HL-60 (cell line): ENCODE data around the gene ZER1.
"Not testable (repeated sequence)": the region's sequence is repeated elsewhere in the genome, so short reads cannot be mapped to it uniquely, and the experiment has no call there.

Source experiments
- DNase-seq, 2 experiments: peaks; one replicate each; pipeline ENCODE4 v3.0.0-alpha.2; 2010 to 2020; ENCODE audit warnings: low read depth in 1 of 2, low spot score in 1 of 2
- H3K27ac ChIP-seq: fragments of 250-450 bp; sonication (Bioruptor Pico); replicated peaks from 2 replicates; pipeline ENCODE4 v1.5.1; 2020; ENCODE audit warnings: mild to moderate bottlenecking, moderate library complexity
- H3K27me3 ChIP-seq: fragments of 250-450 bp; sonication (Bioruptor Pico); 2 replicates; pipeline ENCODE4 v1.5.1; 2021; ENCODE audit warnings: mild to moderate bottlenecking, moderate library complexity; ENCODE audit not compliant: insufficient read depth, poor library complexity, severe bottlenecking
- H3K4me3 ChIP-seq: replicated peaks from 2 replicates; pipeline ENCODE4 v1.5.1; 2011; ENCODE audit warnings: mild to moderate bottlenecking, control low read depth, low read length; ENCODE audit not compliant: insufficient read depth
- CTCF ChIP-seq: IDR thresholded peaks from one replicate; pipeline ENCODE4 v1.5.1; 2011; ENCODE audit warnings: low read length, control low read depth, inconsistent platforms; ENCODE audit not compliant: insufficient read depth
- GABPA ChIP-seq: IDR thresholded peaks from 2 replicates; pipeline ENCODE4 v1.6.1; 2012; ENCODE audit warnings: low read depth
- POLR2AphosphoS5 ChIP-seq: IDR thresholded peaks from 2 replicates; pipeline ENCODE4 v1.6.1; 2012; ENCODE audit warnings: low read depth
- SPI1 ChIP-seq: IDR thresholded peaks from 2 replicates; pipeline ENCODE4 v1.6.1; 2012; ENCODE audit warnings: low read depth, mild to moderate bottlenecking, borderline replicate concordance
- TF ChIP-seq, protein P1 (sequence below): IDR thresholded peaks from 2 replicates; pipeline ENCODE4 v1.6.1; 2012; ENCODE audit warnings: low read depth; ENCODE audit not compliant: insufficient replicate concordance

The ZER1 gene

DNA sequence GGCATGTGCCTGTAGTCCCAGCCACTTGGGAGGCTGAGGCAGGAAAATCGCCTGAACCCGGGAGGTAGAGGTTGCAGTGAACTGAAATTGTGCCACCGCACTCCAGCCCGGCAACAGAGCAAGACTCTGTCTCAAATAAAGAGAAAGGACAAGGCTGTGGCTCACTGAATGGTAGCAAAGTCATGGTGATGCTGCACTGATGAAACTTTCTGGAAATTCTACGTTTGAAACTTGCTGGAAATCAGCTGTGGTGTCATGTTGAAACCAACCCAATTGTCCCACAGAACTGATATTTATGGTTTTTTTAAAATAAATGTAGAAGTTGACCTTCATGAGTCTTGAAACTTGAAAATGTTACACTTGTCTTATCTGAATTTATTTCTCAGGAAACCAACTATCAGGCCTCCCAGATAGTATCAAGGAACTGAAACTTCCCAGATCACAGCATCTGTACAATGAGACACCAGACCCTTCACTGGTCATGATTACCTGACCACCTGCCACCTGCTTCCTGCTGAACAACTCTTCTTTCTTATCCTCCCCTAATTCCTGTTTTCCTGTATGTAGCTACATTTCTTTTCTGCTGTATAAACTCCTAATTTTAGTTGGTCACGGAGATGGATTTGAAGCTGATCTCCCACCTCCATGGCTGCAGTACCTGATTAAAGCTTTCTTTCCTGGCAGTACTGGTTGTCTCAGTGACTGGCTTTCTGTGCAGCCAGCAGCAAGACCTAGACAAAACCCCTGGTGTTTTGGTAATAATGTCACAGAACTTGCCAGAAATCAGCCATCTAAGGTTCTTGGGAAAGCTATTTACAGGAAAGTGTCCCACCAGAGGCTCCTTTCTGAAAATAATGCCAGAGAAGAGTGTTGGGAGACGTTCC, 9.7 kb upstream of the ZER1 start:
- Histone ChIP-seq H3K4me3 (no peak overlapping the region), H3K27ac (no peak overlapping the region), H3K27me3 (no peaks in the 10 kb centered on the region)
- TF ChIP-seq CTCF (no peak), POLR2AphosphoS5 (no peak), SPI1 (no peak), GABPA (no peak)
- TF ChIP-seq, protein P1, sequence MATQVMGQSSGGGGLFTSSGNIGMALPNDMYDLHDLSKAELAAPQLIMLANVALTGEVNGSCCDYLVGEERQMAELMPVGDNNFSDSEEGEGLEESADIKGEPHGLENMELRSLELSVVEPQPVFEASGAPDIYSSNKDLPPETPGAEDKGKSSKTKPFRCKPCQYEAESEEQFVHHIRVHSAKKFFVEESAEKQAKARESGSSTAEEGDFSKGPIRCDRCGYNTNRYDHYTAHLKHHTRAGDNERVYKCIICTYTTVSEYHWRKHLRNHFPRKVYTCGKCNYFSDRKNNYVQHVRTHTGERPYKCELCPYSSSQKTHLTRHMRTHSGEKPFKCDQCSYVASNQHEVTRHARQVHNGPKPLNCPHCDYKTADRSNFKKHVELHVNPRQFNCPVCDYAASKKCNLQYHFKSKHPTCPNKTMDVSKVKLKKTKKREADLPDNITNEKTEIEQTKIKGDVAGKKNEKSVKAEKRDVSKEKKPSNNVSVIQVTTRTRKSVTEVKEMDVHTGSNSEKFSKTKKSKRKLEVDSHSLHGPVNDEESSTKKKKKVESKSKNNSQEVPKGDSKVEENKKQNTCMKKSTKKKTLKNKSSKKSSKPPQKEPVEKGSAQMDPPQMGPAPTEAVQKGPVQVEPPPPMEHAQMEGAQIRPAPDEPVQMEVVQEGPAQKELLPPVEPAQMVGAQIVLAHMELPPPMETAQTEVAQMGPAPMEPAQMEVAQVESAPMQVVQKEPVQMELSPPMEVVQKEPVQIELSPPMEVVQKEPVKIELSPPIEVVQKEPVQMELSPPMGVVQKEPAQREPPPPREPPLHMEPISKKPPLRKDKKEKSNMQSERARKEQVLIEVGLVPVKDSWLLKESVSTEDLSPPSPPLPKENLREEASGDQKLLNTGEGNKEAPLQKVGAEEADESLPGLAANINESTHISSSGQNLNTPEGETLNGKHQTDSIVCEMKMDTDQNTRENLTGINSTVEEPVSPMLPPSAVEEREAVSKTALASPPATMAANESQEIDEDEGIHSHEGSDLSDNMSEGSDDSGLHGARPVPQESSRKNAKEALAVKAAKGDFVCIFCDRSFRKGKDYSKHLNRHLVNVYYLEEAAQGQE, result no peak
- DNase-seq, result no peak

DNA sequence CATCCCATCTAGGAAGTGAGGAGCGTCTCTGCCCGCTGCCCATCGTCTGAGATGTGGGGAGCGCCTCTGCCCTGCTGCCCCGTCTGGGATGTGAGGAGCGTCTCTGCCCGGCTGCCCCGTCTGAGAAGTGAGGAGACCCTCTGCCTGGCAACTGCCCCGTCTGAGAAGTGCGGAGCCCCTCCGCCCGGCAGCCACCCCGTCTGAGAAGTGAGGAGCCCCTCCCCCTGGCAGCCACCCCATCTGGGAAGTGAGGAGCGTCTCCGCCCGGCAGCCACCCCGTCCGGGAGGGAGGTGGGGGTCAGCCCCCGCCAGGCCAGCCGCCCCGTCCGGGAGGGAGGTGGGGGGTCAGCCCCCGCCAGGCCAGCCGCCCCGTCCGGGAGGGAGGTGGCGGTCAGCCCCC, 8.4 kb upstream of the ZER1 start:
- not testable (repeated sequence) for H3K27ac ChIP-seq, H3K27me3 ChIP-seq, DNase-seq, H3K4me3 ChIP-seq

DNA sequence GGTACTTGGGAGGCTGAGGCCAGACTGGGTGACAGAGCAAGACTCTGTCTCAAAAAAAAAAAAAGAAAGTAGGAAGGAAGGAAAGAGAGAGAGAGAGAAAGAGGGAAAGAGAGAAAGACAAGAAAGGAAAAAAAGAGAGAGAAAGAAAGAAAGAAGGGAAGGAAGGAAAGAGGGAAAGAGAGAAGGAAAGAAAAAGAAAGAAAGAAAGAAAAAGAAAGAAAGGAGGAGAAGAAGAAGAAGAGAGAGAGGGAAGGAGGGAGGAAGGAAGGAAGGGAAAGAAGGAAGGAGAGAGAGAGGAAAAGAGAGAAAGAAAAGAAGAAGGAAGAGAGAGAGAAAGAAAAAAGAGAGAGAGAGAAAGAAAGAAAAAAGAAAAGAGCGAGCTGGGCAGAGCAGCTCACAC, 3.1 kb upstream of the ZER1 start:
- H3K4me3 ChIP-seq, result no peak overlapping the region
- DNase-seq, result no peak
- H3K27me3 ChIP-seq, result no peaks in the 10 kb centered on the region
- TF ChIP-seq, protein P1, result no peak
- TF ChIP-seq SPI1 (no peak), POLR2AphosphoS5 (no peak), GABPA (no peak), CTCF (no peak)
- no peak overlapping the region for H3K27ac ChIP-seq

- H3K4me3 ChIP-seq, result no peak overlapping the region
- H3K27me3 ChIP-seq, result no peaks in the 10 kb centered on the region
- DNase-seq, result no peak
- no peak overlapping the region for H3K27ac ChIP-seq
- TF ChIP-seq SPI1 (no peak), GABPA (no peak), CTCF (no peak), POLR2AphosphoS5 (no peak)
- TF ChIP-seq, protein P1, result no peak
Observed at GRCh38 chr9:128773049-128773448, 1.3 kb upstream of the ZER1 start.
